ENCODE measurements around the gene MCTP1. TPM values are rescaled to one million over a fixed set of nuclear protein-coding genes. Genes with fewer than 3 reads are reported as not detected.

MCTP1 gene
- total and polyA plus RNA-seq, 2 of the 13 experiments (the other 11 are each of a cell fraction or from before 2014, with no cell fraction given), result 0.15 to 0.48 TPM

GRCh38 chr5:95102080-95102479 is 182.8 kb downstream of the MCTP1 start:
- TF ChIP-seq PRDM15 (CRISPR knock-in tag; IDR thresholded peaks at IDR 0.05), result no peak
- no peak for DNase-seq (ENCODE audit: low spot score)
- in situ Hi-C loops (cut with HindIII; ENCODE audit: extremely low pct_ligation_motif_present, low pct_unique_long_range_greater_than_20kb) (no loop called here), intact Hi-C loops (cut with micrococcal nuclease; ENCODE audit: unreplicated experiment) (no loop called here)
- no peak overlapping the region for H2AFZ ChIP-seq (ENCODE audit: low read length)
- no peak for ATAC-seq
- CTCF ChIA-PET (ENCODE audit: low intra/inter-chr PET ratio, low total read pairs), result no interaction called here
- POLR2A ChIA-PET, result no interaction called here
- no peaks in the 10 kb centered on the region for H3K36me3 ChIP-seq (replicated peaks in 1 of 2; ENCODE audit: control insufficient read depth in 1 of 2, insufficient read depth in 2 of 2, low read length in 2 of 2)
- H4K20me1 ChIP-seq (ENCODE audit: insufficient read depth, low read length), result no peaks in the 10 kb centered on the region
- H3K4me2 ChIP-seq (ENCODE audit: low read depth, low read length), result no peak overlapping the region
- no TSS peak for BruUV-seq (replicated peaks)
- H3K4me1 ChIP-seq (ENCODE audit: insufficient read depth, low read length), result no peaks in the 10 kb centered on the region
- no peak for FAIRE-seq
- H3K9me3 ChIP-seq (ENCODE audit: low read length), result no peaks in the 10 kb centered on the region
- no peaks in the 10 kb centered on the region for H3K27me3 ChIP-seq (ENCODE audit: control insufficient read depth in 1 of 2, insufficient read depth in 2 of 2, low read length in 2 of 2)
- 100% methylated on average over 1 of the region's 1 CpG for WGBS (ENCODE audit: low lambda C conversion rate)
- H3K27ac ChIP-seq (ENCODE audit: extremely low read length, insufficient read depth, low read length), result no peak overlapping the region
- no peak overlapping the region for H3K4me3 ChIP-seq (replicated peaks in 1 of 3; ENCODE audit: insufficient read depth in 1 of 3, low read depth in 2 of 3, low read length in 3 of 3)
- H3K79me2 ChIP-seq (ENCODE audit: insufficient read depth, low read length), result no peaks in the 10 kb centered on the region
- no peak overlapping the region for H3K9ac ChIP-seq (ENCODE audit: insufficient read depth, low read depth, low read length)

GRCh38 chr5:95100551-95100950 is 184.3 kb downstream of the MCTP1 start:
- ChIA-PET POLR2A (no interaction called here), CTCF (ENCODE audit: low intra/inter-chr PET ratio, low total read pairs) (no interaction called here)
- no peaks in the 10 kb centered on the region for H3K27me3 ChIP-seq (ENCODE audit: control insufficient read depth in 1 of 2, insufficient read depth in 2 of 2, low read length in 2 of 2)
- FAIRE-seq (no peak), ATAC-seq (no peak), DNase-seq (ENCODE audit: low spot score) (no peak)
- 48% methylated on average over 1 of the region's 1 CpG for WGBS (ENCODE audit: low lambda C conversion rate)
- H2AFZ ChIP-seq (ENCODE audit: low read length), result no peak overlapping the region
- no peak overlapping the region for H3K4me2 ChIP-seq (ENCODE audit: low read depth, low read length)
- H3K27ac ChIP-seq (ENCODE audit: extremely low read length, insufficient read depth, low read length), result no peak overlapping the region
- intact Hi-C loops (cut with micrococcal nuclease; ENCODE audit: unreplicated experiment), result no loop called here
- BruUV-seq (replicated peaks), result no TSS peak
- no peak overlapping the region for H3K9ac ChIP-seq (ENCODE audit: insufficient read depth, low read depth, low read length)
- no peaks in the 10 kb centered on the region for H4K20me1 ChIP-seq (ENCODE audit: insufficient read depth, low read length)
- H3K9me3 ChIP-seq (ENCODE audit: low read length), result no peaks in the 10 kb centered on the region
- no peaks in the 10 kb centered on the region for H3K79me2 ChIP-seq (ENCODE audit: insufficient read depth, low read length)
- in situ Hi-C loops (cut with HindIII; ENCODE audit: extremely low pct_ligation_motif_present, low pct_unique_long_range_greater_than_20kb), result no loop called here
- no peak overlapping the region for H3K4me3 ChIP-seq (replicated peaks in 1 of 3; ENCODE audit: insufficient read depth in 1 of 3, low read depth in 2 of 3, low read length in 3 of 3)
- no peaks in the 10 kb centered on the region for H3K36me3 ChIP-seq (replicated peaks in 1 of 2; ENCODE audit: control insufficient read depth in 1 of 2, insufficient read depth in 2 of 2, low read length in 2 of 2)
- no peaks in the 10 kb centered on the region for H3K4me1 ChIP-seq (ENCODE audit: insufficient read depth, low read length)
- TF ChIP-seq ZNF816 (CRISPR knock-in tag; IDR thresholded peaks at IDR 0.05; ENCODE audit: borderline replicate concordance) (no peak), FOXP4 (CRISPR knock-in tag; IDR thresholded peaks at IDR 0.05) (no peak), GATA4 (IDR thresholded peaks at IDR 0.05; ENCODE audit: borderline replicate concordance, low read depth) (no peak), ZNF788 (CRISPR knock-in tag; IDR thresholded peaks at IDR 0.05; ENCODE audit: borderline replicate concordance) (no peak), ZBTB42 (CRISPR knock-in tag; IDR thresholded peaks at IDR 0.05) (no peak), DBP (CRISPR knock-in tag; IDR thresholded peaks at IDR 0.05; ENCODE audit: not compliant biosample characterization) (no peak), ZBTB14 (CRISPR knock-in tag; IDR thresholded peaks at IDR 0.05) (no peak)
